Activated CD4-positive, alpha-beta T cell treated with anti-CD3 and anti-CD28 coated beads, Interleukin-10, Interleukin-2, amounts not matched to agents 100 ng/mL and 50 ng/mL, durations not matched to agents 16 hours and 8 hours (primary cell): ENCODE measurements around the gene NBPF14.
"Not testable (repeated sequence)": the region's sequence is repeated elsewhere in the genome, so short reads cannot be mapped to it uniquely, and the experiment has no call there.

ENCODE experiments used
- DNase-seq: peaks from one replicate; pipeline ENCODE4 v3.0.0-alpha.2; 2020

The NBPF14 gene, protein sequence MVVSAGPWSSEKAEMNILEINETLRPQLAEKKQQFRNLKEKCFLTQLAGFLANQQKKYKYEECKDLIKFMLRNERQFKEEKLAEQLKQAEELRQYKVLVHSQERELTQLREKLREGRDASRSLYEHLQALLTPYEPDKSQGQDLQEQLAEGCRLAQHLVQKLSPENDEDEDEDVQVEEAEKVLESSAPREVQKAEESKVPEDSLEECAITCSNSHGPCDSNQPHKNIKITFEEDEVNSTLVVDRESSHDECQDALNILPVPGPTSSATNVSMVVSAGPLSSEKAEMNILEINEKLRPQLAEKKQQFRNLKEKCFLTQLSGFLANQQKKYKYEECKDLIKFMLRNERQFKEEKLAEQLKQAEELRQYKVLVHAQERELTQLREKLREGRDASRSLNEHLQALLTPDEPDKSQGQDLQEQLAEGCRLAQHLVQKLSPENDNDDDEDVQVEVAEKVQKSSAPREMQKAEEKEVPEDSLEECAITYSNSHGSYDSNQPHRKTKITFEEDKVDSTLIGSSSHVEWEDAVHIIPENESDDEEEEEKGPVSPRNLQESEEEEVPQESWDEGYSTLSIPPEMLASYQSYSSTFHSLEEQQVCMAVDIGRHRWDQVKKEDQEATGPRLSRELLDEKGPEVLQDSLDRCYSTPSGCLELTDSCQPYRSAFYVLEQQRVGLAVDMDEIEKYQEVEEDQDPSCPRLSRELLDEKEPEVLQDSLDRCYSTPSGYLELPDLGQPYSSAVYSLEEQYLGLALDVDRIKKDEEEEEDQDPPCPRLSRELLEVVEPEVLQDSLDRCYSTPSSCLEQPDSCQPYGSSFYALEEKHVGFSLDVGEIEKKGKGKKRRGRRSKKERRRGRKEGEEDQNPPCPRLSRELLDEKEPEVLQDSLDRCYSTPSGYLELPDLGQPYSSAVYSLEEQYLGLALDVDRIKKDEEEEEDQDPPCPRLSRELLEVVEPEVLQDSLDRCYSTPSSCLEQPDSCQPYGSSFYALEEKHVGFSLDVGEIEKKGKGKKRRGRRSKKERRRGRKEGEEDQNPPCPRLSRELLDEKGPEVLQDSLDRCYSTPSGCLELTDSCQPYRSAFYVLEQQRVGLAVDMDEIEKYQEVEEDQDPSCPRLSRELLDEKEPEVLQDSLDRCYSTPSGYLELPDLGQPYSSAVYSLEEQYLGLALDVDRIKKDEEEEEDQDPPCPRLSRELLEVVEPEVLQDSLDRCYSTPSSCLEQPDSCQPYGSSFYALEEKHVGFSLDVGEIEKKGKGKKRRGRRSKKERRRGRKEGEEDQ (N-terminal part only)

DNA sequence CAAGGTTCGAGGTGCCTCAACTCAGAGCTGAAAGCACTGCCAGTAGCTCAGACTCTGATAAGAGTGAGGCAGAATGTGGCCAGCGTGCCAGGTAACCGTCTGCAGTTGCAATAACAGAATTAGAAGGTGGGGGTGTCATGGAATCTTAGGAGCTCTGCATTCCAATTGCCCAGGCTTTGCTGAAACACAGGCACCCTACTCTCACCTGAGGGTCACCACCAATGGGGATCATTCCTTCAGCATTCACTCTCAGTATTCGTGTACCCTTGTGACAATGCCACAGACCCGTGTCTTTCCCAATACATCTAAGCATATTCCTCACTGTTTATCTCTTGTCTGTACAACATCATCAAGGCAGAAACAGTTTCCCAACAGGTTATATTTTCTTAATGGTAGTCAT lies at the start of gene NBPF14:
NBPF14 (minus strand) TSS at position 101 of the 400 bp plus-strand sequence. CDS start 294 bp downstream, outside the sequence.
- not testable (repeated sequence) for DNase-seq

DNA sequence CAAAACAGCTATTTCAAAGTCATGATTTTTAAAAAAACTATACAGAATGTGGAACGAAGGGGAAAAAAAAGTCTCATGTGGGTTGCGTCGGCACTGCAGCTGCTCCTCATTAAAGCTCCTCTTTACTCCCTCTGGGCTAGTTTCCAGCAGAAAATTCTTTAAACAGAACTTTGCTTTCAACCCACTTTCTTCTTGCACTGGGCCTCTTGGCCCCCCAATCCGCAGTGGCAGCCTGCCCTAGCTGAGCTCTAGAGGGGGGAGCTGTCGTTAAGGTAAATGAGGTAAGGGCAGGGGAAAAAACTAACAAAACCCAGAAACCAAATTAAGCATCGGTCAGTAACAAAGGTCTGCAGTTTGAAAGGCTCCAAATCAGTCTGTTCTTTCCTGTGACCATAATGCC lies 29.6 kb upstream of the NBPF14 start:
- DNase-seq = not testable (repeated sequence)

DNA sequence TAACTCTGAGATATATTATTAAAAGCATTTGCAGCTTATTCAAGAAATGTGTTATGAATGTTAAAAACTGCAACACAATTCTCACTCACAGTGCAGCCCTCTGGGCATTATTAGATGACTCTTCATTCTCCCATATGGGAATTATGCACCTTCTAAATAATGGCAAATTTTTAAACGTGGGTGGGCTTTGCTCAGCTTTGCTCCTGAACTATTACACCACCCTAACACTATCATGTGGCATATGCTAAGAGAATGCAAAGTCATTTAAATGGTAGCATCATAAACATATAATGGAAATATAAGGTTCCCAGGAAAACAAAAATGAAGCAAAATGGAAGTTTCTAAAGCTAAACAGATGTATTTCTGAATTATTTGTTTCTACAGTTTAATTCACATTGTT lies 22.4 kb upstream of the NBPF14 start:
- not testable (repeated sequence) for DNase-seq

DNA sequence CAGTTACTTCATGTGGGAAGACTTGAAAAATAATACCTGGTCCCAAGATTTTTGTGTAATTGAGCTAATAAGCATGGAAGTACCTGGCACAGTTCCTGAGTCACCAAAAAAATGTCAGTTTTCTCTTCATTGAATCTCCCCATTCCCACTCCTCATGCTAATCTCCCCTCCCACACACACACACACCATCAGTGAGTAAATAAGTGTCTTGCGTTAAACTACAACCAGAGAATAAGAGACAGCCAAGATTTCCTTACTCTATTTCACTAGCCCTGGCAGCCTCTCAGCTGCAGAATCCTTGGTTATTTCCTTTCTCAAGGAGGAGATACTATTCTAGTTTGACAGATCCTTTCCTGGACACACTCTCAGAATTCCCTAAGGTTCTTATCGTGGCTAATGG lies 9.5 kb upstream of the NBPF14 start:
- not testable (repeated sequence) for DNase-seq

DNA sequence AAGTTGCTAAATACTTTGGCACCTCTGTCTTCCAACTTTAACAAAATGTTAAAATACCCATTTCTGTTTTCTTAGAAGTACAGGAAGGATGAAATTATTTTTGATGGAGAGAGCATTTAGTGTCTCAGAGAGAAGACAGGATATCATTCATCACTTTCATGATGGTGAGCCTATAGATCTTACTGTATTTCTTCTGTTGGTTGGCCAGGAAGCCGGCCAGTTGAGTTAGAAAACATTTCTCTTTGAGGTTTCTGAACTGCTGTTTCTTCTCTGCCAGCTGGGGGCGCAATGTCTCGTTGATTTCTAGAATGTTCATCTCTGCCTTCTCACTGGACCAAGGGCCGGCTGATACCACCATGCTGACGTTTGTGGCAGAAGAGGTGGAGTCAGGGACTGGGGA lies 451 bp downstream of the NBPF14 start:
- DNase-seq = not testable (repeated sequence)

DNA sequence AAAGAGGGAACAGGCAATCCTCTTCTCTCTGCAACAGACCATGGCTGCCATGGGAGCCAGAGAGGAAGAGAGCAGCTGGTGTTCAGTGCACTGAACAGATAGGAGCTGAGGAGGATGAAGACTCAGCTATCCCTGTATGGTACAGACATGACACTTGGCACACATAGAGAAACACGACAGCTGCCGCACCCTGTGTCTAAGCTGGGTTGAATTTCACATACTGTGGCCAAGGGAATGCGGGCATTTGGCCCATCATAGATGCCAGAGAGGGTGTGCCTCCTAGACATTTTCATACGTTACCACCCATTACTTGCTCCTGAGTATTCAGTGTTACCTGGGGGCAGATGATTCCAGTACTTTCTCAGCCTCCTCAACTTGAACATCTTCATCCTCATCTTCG lies 4.7 kb downstream of the NBPF14 start:
- DNase-seq = not testable (repeated sequence)

DNA sequence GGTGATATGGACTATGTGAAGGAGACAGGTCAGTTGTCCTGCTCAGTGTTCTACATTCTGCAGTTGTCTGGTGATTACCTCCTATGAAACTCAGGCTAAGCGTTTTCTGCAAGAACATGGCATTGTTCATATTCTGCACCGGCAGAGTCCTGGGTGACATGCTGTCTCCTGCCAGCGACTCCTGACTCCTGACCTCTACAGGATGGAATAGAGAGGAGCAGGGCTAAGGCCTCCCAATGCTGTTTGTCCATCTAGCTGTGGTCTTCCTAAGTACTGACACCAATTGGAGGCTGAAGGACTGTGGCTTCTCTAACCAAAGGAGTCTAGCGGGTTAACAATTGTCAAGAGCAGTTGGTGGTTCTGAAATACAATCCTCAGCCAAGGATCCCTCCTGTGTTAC lies 63.7 kb downstream of the NBPF14 start:
- DNase-seq = not testable (repeated sequence)

DNA sequence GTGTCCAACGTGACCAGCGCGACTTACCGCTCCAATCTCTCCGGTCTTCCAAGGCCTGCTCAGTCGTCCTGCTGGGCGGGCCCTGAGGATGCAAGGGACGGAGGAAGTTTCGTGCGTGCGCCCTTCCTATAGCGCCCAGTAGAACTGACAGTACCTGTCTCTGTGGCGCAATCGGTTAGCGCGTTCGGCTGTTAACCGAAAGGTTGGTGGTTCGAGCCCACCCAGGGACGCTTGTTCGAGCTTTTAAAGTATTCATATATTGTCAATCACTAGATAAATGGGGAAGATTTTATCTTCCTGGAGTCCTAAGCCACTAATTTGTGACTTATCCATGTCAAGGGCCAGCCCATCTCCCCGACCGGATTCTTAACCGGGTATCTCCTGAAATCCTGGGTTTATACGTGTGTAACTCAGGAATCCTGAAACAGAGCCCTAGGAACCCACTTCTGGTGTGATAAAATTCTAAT lies 66.7 kb downstream of the NBPF14 start:
- DNase-seq = peak; percentile 83

DNA sequence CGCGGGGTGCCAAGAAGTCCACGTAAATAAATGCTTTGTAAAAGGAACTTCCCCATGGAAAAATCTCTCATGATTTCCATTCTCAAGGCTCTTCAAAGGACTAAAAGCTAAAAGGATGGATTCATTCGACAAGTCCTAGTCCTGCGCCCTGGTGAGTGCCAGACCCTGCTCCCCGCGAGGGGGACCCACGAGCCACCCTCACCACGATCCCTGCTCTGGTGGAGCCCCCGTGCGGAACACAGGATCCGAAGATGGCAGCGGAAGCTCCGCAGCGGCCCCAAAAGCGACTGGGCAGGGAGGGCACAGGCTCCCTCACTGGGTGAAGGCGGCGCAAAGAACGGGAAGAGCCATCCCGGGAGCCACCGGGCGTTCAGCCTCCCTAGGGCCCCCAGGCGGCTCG lies 67.2 kb downstream of the NBPF14 start:
- not testable (repeated sequence) for DNase-seq

DNA sequence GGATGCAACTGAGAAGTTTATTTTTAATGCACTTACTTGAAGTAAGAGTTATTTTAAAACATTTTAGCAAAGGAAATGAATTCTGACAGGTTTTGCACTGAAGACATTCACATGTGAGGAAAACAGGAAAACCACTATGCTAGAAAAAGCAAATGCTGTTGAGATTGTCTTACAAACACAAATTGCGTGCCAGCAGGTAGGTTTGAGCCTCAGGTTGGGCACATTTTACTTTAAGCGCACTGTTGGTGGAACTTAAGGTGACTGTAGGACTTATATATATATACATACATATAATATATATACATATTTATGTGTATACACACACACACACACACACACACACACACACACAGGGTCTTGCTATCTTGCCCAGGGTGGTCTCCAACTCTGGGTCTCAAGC lies 69.2 kb downstream of the NBPF14 start:
- not testable (repeated sequence) for DNase-seq

DNA sequence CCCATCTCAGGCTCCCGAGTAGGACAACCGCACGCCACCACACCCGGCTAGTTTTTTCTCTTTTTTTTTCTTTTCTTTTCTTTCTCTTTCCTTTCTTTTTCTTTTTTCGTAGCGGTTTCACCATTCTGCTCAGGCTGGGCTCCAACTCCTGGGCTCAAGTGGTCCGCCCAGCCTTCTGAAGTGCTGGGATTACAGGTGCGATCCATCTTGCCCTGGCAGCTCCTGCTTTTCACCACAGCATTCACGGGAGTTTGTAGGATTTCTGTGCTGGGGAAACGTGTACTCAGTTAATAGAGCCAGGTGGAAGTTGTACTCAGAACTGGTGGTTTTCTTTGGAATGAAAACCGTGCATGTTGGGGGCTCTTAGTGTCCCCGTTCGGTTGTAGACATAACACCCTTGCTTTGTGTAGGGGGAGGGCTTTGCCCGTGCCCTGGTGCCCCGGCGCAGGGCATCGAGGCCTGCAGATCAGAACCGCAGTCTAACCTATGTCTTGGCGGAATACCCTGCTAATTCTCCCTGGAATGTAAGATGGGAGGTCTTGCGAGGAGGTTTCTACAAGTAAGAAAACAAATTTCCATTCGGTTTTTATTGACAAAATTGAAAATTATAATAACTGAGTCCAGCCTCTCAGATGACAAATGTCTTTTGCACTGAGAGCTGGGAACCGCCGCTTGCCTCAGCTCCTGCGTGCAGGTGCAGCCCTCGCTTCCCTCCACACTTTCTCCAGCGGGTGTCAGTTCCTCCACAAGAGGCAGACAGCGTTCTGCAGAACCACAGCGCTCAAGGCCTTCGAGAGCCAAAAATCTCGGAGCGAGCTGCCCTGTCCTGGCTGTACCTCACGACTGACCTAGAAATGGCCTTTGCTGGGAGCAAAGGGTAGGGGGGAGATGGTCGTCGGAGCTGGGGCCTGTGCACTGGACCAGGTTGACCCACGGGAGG lies 72.3 kb downstream of the NBPF14 start:
- peak; percentile 27 for DNase-seq

DNA sequence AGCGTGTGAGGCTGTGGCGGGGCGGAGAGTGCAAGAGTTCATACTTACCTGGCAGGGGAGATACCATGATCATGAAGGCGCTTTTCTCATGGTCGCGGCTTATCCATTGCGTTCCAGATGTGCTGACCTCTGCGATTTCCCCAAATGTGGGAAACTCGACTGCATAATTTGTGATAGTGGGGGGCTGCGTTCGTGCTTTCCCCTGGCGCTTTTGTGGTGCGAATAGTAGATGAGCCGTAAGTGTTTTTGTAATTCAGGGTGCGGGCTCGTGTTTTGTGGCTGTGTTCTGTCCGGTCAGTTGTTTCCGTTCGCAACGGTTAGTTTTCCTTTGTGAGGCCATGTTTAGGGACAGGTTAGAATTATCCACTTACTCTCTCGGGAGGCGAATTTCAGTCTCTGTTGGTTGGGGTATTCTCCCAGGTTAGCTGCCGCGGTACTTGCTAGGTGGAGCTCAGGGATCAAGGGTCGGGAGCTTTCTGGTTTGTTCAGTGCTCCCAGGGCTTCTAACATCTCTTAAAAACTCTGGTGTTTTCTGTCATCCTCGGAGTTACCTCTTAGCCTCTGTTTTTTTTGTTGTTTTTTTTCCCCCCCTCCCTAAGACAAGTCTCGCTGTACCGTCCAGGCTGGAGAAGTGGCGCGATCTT lies 73.1 kb downstream of the NBPF14 start:
- DNase-seq = peak; percentile 97

DNA sequence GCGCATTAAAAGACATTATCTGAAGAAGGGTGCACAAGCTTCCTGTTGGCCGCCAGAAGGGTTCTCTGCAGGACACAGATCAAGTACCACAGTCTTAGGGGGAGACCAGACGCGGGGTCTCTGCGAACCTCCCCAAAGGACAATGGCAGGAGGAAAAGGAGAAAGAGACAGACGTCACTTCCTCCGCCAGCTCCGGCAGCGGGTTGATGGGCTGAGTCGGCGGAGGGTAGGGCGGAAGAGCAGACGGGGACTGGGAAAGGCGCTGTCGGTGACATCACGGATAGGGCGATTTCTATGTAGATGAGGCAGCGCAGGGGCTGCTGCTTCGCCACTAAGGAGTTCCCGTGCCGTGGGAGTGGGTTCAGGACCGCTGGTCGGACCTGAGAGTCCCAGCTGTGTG lies 73.7 kb downstream of the NBPF14 start:
- peak; percentile 95 for DNase-seq

DNA sequence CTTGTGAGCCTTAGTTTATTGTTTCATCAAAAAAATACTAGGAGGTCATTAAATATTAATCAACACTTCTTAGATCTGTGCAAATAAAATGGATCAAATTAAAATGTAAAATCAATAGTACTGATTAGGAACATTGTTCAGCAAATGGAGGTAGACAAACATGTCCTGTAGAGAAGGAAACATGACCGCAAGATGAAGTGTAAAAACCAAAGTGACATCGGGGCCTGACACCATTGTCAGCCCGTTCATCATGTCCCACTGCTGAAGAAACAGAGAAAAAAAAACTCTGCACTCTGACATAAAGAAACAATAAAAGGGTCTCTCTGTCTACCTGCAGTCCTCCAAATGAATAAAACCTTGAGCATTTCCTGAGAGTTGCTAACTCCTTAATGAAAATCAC lies 81.5 kb downstream of the NBPF14 start:
- not testable (repeated sequence) for DNase-seq

DNA sequence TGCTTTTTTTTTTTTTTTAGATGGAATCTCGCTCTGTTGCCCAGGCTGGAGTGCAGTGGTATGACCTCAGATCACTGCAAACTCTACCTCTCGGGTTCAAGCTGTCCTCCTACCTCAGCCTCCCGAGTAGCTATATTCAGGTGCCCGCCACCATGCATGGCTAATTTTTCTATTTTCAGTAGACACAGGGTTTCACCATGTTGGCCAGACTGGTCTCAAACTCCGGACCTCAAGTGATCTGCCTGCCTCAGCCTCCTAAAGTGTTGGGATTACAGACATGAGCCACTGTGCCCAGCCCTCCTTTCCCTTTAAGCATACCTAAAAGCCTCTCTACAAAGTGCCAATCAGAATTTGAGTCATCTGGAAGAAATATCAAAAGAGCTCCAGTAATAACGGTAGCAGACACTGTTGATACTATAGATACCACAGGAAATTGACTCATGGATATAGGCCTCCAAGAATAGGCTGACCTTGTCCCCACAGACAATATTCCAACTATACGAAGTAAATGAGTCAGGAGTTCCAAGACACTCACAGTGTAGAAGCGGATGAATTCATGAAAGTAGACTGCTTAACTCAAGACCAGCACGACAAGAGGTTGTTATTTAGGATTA lies 83.1 kb downstream of the NBPF14 start:
- peak; percentile 86 for DNase-seq

DNA sequence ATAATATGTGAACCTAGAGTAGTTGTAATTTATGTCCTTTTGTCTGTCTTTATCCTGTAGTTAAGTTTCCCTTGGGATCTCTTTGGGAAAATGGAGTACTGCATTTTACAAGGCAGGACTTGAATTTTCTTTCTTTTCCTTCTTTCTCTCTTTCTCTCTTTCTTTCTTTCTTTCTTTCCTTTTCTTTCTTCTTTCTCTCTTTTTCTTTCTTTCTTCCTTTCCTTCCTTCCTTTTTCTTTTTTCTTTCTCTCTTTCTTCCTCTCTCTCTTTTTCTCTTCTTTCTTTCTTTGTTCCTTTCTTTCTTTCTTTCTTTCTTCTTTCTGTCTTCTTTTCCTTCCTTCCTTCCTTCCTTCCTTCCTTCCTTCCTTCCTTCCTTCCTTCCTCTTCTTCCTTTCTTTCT lies 101.9 kb downstream of the NBPF14 start:
- DNase-seq = not testable (repeated sequence)

DNA sequence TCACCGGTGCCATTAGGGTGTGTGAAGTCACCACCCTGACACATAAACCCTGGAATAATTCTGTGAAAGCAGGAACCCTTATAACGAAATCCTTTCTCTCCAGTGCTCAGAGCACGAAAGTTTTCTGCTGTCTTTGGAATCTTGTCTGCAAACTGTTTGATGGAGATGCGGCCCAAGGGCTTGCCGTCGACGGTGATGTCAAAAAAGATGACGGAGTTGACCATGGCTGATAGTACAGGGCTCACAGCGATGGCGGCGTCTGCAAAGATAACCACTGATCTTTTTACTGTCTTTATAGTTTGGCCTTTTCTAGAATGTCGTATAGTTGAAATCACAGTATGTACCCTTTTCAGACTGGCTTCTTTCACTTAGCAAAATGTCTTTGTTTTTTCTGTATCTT lies 112.8 kb downstream of the NBPF14 start, which contains the start of gene PPIAL4G:
PPIAL4G (minus strand) TSS at position 274 of the 400 bp plus-strand sequence; CDS start at position 224, 50 bp downstream.
- DNase-seq = not testable (repeated sequence)
